K562 (cell line): ENCODE measurements around the gene MPG. TPM values are rescaled to one million over a fixed set of nuclear protein-coding genes. Genes with fewer than 3 reads are reported as not detected.
A peak's percentile ranks its signal among the peaks of the same experiment; 100 is the strongest.

ENCODE experiments used
- ATAC-seq: fragments of 200-7000 bp; cut with Tn5 transposase; 3 replicates; pipeline ENCODE4 v1.9.1; 2020; ENCODE audit warnings: moderate library complexity
- BruUV-seq: library from RNA; stranded (reverse); fragments of 400-500 nt; replicated peaks from 2 replicates; lab custom pipeline; 2021; lab: Mats Ljungman, UMichigan
- CTCF ChIA-PET: fragments of 300-600 bp; formaldehyde crosslinking; extraction: SDS; loops from one replicate; lab custom pipeline; 2021; ENCODE audit warnings: low intra/inter-chr PET ratio; lab: Yijun Ruan, JAX
- POLR2A ChIA-PET: fragments of 300-600, 350-650 bp; sonication (Branson Sonifier 250); formaldehyde crosslinking; extraction: SDS; loops from one replicate; lab custom pipeline; 2021; ENCODE audit warnings: antibody characterized with exemption, inconsistent platforms; lab: Yijun Ruan, JAX
- DNase-seq, 4 experiments: peaks; one replicate each; pipeline versions ENCODE4 v3.0.0 to v3.0.0-alpha.2; 2011 to 2018; ENCODE audit warnings: low spot score in 3 of 4, mixed read lengths in 3 of 4; ENCODE audit errors: extremely low read depth in 1 of 4
- FAIRE-seq: peaks from 2 replicates; lab custom pipeline; 2011; peaks lifted over from hg19 to GRCh38; lab: Jason Lieb, UNC
- H2AFZ ChIP-seq: 2 replicates; pipeline ENCODE4 v1.6.0; 2011; ENCODE audit warnings: low read depth, low read length, control low read depth, inconsistent platforms
- H3K27ac ChIP-seq: fragments of 200-600 bp; 3 replicates; pipeline ENCODE4 v1.8.0; 2011; ENCODE audit warnings: low read depth, mild to moderate bottlenecking, control low read depth, inconsistent platforms, low read length, moderate library complexity, mixed read lengths; ENCODE audit errors: extremely low read depth
- H3K27me3 ChIP-seq, 2 experiments: fragments of 300-600 bp in 1 of 2; 2 replicates in 1 of 2; 3 replicates in 1 of 2; pipeline versions ENCODE4 v1.6.0 to v1.8.0; 2011; ENCODE audit warnings: inconsistent platforms in 2 of 2, low read length in 2 of 2, mild to moderate bottlenecking in 1 of 2, mixed read lengths in 1 of 2, moderate library complexity in 1 of 2; ENCODE audit not compliant: control insufficient read depth in 2 of 2, insufficient read depth in 2 of 2
- H3K36me3 ChIP-seq: fragments of 300-600 bp; 3 replicates; pipeline ENCODE4 v1.8.0; 2011; ENCODE audit warnings: mild to moderate bottlenecking, low read length, inconsistent platforms; ENCODE audit not compliant: control insufficient read depth, insufficient read depth
- H3K4me1 ChIP-seq, 2 experiments: fragments of 200-600 bp in 1 of 2; replicated peaks in 1 of 2; 2 replicates in 1 of 2; 3 replicates in 1 of 2; pipeline versions ENCODE4 v1.5.1 to v1.8.0; 2011; ENCODE audit warnings: inconsistent platforms in 2 of 2, low read length in 2 of 2, mild to moderate bottlenecking in 1 of 2, mixed read lengths in 1 of 2, moderate library complexity in 1 of 2; ENCODE audit not compliant: control insufficient read depth in 2 of 2, insufficient read depth in 2 of 2
- H3K4me2 ChIP-seq: 2 replicates; pipeline ENCODE4 v1.6.1; 2011; ENCODE audit warnings: low read length, control low read depth, inconsistent platforms, mixed read lengths; ENCODE audit not compliant: insufficient read depth
- H3K4me3 ChIP-seq: fragments of 200-600 bp; sonication (generic), shearing (Covaris generic); 2 replicates; pipeline ENCODE4 v1.5.1; 2016; ENCODE audit warnings: control low read depth, inconsistent platforms
- H3K79me2 ChIP-seq: fragments of 200-600 bp; 3 replicates; pipeline ENCODE4 v1.8.0; 2011; ENCODE audit warnings: low read length, inconsistent platforms; ENCODE audit not compliant: control insufficient read depth, insufficient read depth
- H3K9ac ChIP-seq, 2 experiments: 2 replicates each; pipeline versions ENCODE4 v1.6.0 to v1.6.1; 2011; ENCODE audit warnings: low read depth in 2 of 2, low read length in 2 of 2, control low read depth in 1 of 2, inconsistent platforms in 1 of 2, mild to moderate bottlenecking in 1 of 2, mixed read lengths in 1 of 2; ENCODE audit not compliant: insufficient read depth in 1 of 2
- H3K9me1 ChIP-seq: one replicate; pipeline ENCODE4 v1.6.0; 2011; ENCODE audit warnings: inconsistent platforms, mild to moderate bottlenecking, low read length, moderate library complexity; ENCODE audit not compliant: control insufficient read depth, insufficient read depth
- H3K9me3 ChIP-seq: replicated peaks from 2 replicates; pipeline ENCODE4 v1.5.1; 2011; ENCODE audit warnings: low read depth, low read length, inconsistent platforms; ENCODE audit not compliant: control insufficient read depth, insufficient read depth
- H4K20me1 ChIP-seq: replicated peaks from 2 replicates; pipeline ENCODE4 v1.6.1; 2011; ENCODE audit warnings: low read length, inconsistent platforms, mixed read lengths; ENCODE audit not compliant: control insufficient read depth, insufficient read depth
- ARNT ChIP-seq, 2 experiments: fragments of 450-650 bp; IDR thresholded peaks; 2 replicates each; pipeline ENCODE4 v1.6.1; 2016; ENCODE audit warnings: mild to moderate bottlenecking in 1 of 2
- FOXA3 ChIP-seq, 2 experiments: fragments of 450-650 bp in 1 of 2; sonication (generic) in 1 of 2; formaldehyde crosslinking; IDR thresholded peaks in 1 of 2; conservative IDR thresholded peaks in 1 of 2; 2 replicates each; pipeline versions ENCODE4 v1.4.0 to v1.8.0; 2020 to 2022; ENCODE audit warnings: mild to moderate bottlenecking in 2 of 2, missing genetic modification reagents in 1 of 2
- GTF2A2 ChIP-seq: IDR thresholded peaks from 2 replicates; pipeline ENCODE4 v1.6.1; 2016; ENCODE audit warnings: mild to moderate bottlenecking, missing genetic modification characterization, missing compliant biosample characterization
- MAZ ChIP-seq, 2 experiments: fragments of 450-650 bp in 1 of 2; sonication (generic) in 1 of 2; formaldehyde crosslinking; IDR thresholded peaks in 1 of 2; conservative IDR thresholded peaks in 1 of 2; 2 replicates each; pipeline versions ENCODE4 v1.4.0 to v1.5.0; 2020; ENCODE audit warnings: mild to moderate bottlenecking in 1 of 2, missing genetic modification reagents in 1 of 2
- MXD1 ChIP-seq: fragments of 250-450 bp; sonication (Bioruptor Pico); IDR thresholded peaks from 2 replicates; pipeline ENCODE4 v1.8.0; 2021; ENCODE audit warnings: borderline replicate concordance, mild to moderate bottlenecking, moderate library complexity; ENCODE audit not compliant: poor library complexity, severe bottlenecking
- PHTF2 ChIP-seq: fragments of 250-450 bp; sonication (Bioruptor Pico); IDR thresholded peaks from 2 replicates; pipeline ENCODE4 v1.5.0; 2021; ENCODE audit warnings: mild to moderate bottlenecking
- ZBTB12 ChIP-seq: fragments of 250-450 bp; sonication (Bioruptor Pico); IDR thresholded peaks from 2 replicates; pipeline ENCODE4 v1.4.0; 2020
- ZEB2 ChIP-seq: fragments of 450-650 bp; IDR thresholded peaks from 2 replicates; pipeline ENCODE4 v1.6.1; 2016
- WGBS: fragments of 100-300 bp; shearing (Covaris generic); methylation state at CpG from one replicate; pipeline ENCODE4 v1.1.6; 2016; ENCODE audit warnings: low coverage, mixed read lengths; ENCODE audit not compliant: insufficient coverage; ENCODE audit errors: missing lambda C conversion rate; 5-methylcytosine and 5-hydroxymethylcytosine counted together
- in situ Hi-C: fragments of 300-500 bp; cut with MboI; formaldehyde crosslinking; loops from 4 replicates; pipeline ENCODE4 v1.15.0; 2018; ENCODE audit warnings: inconsistent platforms, mixed read lengths
- intact Hi-C: fragments of 100-400 bp; cut with micrococcal nuclease; formaldehyde crosslinking; loops from 2 replicates; pipeline ENCODE4 v1.14.2; 2022
- polyA plus RNA-seq, 8 experiments: library from polyadenylated mRNA; depleted of rRNA in 4 of 8; stranded (reverse) in 5 of 8; unstranded in 3 of 8; fragments of >200 nt; fragmentation: Nextera tagmentation in 2 of 8; fragmentation: Illumina TruSeq in 1 of 8; extraction: Ambion mirVana in 2 of 8; extraction: Trizol in 1 of 8; gene quantifications; 2 replicates each; pipeline versions ENCODE4 v1.2.1 to v1.2.3, GENCODE V29; 2011 to 2014; ENCODE audit warnings: inconsistent platforms in 1 of 8, missing spikeins in 1 of 8
- total RNA-seq, 7 experiments: library from RNA; depleted of rRNA in 6 of 7; stranded (reverse); fragments of >200 nt in 6 of 7; fragmentation: Illumina TruSeq in 2 of 7; extraction: Trizol in 2 of 7; gene quantifications; 2 replicates each; pipeline versions ENCODE4 v1.2.1 to v1.2.3, GENCODE V29; 2011 to 2021; ENCODE audit warnings: low replicate concordance in 1 of 7

Gene MPG
- total and polyA plus RNA-seq, 9 of the 15 experiments (the other 6 are each of a cell fraction or from before 2014, with no cell fraction given), result 0.42 to 226 (median 36.2) TPM

GRCh38 chr16:67884-68789 lies 9.9 kb upstream of the MPG start:
- H3K9ac ChIP-seq, result peak overlapping the region in 1 of 2 experiments; percentile 61; a peak in 2 of 4 replicates
- WGBS, result 66% methylated on average over 27 of the region's 27 CpGs
- H3K9me1 ChIP-seq, result no peaks in the 10 kb centered on the region
- H3K4me1 ChIP-seq, result peaks cover 5 to 68% of the 10 kb centered on the region in 2 experiments; a peak in 4 of 5 replicates
- BruUV-seq, result no TSS peak
- no peak for ATAC-seq
- H3K27me3 ChIP-seq, result no peaks in the 10 kb centered on the region
- peaks cover 13% of the 10 kb centered on the region for H4K20me1 ChIP-seq
- no peak for TF ChIP-seq GTF2A2 (tag)
- TF ChIP-seq MAZ (CRISPR knock-in tag; conservative IDR thresholded peaks at IDR 0.05 in 1 of 2, IDR thresholded peaks at IDR 0.05 in 1 of 2), result no peak
- no peak for TF ChIP-seq ZEB2
- TF ChIP-seq ZBTB12, result no peak
- no peak for TF ChIP-seq ARNT (IDR thresholded peaks at IDR 0.05)
- TF ChIP-seq FOXA3 (CRISPR knock-in tag; conservative IDR thresholded peaks at IDR 0.05 in 1 of 2, IDR thresholded peaks at IDR 0.05 in 1 of 2), result 0 out of 4 replicates have a peak, but pooled peaks of 1 of the 2 experiments have one; percentile 21
- no peak for TF ChIP-seq MXD1 (CRISPR knock-in tag)
- TF ChIP-seq PHTF2 (CRISPR knock-in tag), result no peak
- TF ChIP-seq, all 486 proteins: peak for 1
- no peak overlapping the region for H3K27ac ChIP-seq
- in situ Hi-C loops, result no loop called here
- POLR2A ChIA-PET, result interaction anchor here (0.7 to 1.2 kb wide), 4 partner anchors 9 to 280 kb away, joined by 3 to 4 read pairs (median 3); no protein-coding TSS in a partner anchor
- no peaks in the 10 kb centered on the region; the same call in 1 of the 2 replicates for H3K9me3 ChIP-seq
- DNase-seq, result no peak
- H3K4me3 ChIP-seq, result no peak overlapping the region
- H3K36me3 ChIP-seq, result no peaks in the 10 kb centered on the region
- CTCF ChIA-PET, result interaction anchor here (3.4 to 7.3 kb wide), 2 partner anchors 29 to 113 kb away, joined by 41 to 125 read pairs; partner anchors contain the start of gene HBQ1
- no peak overlapping the region for H2AFZ ChIP-seq
- FAIRE-seq, result no peak
- H3K4me2 ChIP-seq, result no peak overlapping the region
- intact Hi-C loops, result no loop called here
- H3K79me2 ChIP-seq, result no peaks in the 10 kb centered on the region
